Heart left ventricle (tissue), 13 donors: ENCODE measurements around the gene PANX2.

ENCODE experiments used
- POLR2A ChIP-seq, 2 donors: fragments of 450-650 bp; IDR thresholded peaks; one replicate each; pipeline ENCODE4 v1.6.1; 2017; ENCODE audit warnings: antibody characterized with exemption in 2 of 2, mild to moderate bottlenecking in 2 of 2, moderate library complexity in 2 of 2
- TF ChIP-seq, protein P1 (sequence below), 12 donors: fragments of 200-600 bp; sonication (generic) in 4 of 12; IDR thresholded peaks; one replicate each; pipeline versions ENCODE4 v1.5.0 to v1.8.0; 2018 to 2022; ENCODE audit warnings: antibody characterized with exemption in 12 of 12, mild to moderate bottlenecking in 5 of 12
- donor health status: ischemic (EF 13 %, LVEDD 7.1; RV severe dilation, severe dysfunction).
- donor health status: DM: no; HTN: yes; CAD: no.
- donor health status: DM: no; HTN: no; CAD: no.
- donor health status: ischemic (EF 25% LVEDD 6.9; RV normal size, moderate dysfunction).
- donor health status: ischemic (EF 25% LVEDD 5.7; RV mildly dilated, moderate dysfunction).
- donor health status: ischemic (EF 35%, LVEDD 5.7; RV mildly dilated, moderate dysfunction).
- donor health status: nonischemic (EF 11% LVEDD 7.7; RV severe dilation, severe dysfunction).
- donor health status: DM: yes; HTN: yes; CAD: no.
- donor health status: PGD.
- donor health status: ischemic (EF 29% LVEDD 5.4; RV normal size, mild dysfunction).
- donor health status: nonischemic (EF 23%, LVEDD 6.1; RV moderate dilation, normal function).

DNA sequence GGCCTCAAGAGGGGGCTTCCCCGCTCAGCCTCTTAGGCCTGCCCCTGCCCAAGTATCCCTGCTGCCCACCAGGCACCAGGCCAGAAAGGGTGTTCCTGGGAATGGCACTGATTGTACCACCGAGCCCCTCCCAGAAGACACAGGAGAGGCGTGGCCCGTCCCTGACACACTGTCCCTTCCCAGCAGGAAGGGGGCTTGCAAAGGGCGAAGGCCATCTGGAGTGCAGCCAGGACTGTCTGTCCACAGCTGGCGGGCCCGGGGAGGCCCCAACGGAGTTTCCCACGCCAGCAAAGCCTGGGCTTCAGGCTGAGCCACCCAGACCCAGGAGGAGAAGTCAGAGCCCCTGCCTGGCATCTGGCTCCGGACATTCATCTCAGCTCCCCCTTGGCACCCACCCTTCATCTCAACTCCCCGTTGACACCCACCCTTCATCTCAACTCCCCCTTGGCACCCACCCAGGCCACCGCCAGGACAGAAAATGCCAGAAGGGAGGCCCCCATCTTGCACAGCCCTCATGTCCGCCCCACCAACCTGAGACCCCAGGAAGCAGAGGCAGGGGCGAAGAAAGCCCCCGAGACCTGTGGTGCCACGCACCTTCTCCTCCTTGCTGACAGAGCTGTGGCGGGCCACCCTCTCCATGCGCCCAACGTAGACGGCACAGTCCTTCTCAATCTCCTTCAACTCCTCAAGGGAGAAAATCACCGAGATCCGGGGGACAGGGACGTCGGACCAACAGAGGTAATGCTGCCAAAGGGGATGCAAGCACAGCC, 54.9 kb downstream of the PANX2 start:
- TF ChIP-seq POLR2A (IDR thresholded peaks at IDR 0.05) = no peak
- TF ChIP-seq, protein P1, sequence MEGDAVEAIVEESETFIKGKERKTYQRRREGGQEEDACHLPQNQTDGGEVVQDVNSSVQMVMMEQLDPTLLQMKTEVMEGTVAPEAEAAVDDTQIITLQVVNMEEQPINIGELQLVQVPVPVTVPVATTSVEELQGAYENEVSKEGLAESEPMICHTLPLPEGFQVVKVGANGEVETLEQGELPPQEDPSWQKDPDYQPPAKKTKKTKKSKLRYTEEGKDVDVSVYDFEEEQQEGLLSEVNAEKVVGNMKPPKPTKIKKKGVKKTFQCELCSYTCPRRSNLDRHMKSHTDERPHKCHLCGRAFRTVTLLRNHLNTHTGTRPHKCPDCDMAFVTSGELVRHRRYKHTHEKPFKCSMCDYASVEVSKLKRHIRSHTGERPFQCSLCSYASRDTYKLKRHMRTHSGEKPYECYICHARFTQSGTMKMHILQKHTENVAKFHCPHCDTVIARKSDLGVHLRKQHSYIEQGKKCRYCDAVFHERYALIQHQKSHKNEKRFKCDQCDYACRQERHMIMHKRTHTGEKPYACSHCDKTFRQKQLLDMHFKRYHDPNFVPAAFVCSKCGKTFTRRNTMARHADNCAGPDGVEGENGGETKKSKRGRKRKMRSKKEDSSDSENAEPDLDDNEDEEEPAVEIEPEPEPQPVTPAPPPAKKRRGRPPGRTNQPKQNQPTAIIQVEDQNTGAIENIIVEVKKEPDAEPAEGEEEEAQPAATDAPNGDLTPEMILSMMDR (IDR thresholded peaks at IDR 0.05) = no peak
